Stomach (tissue), 9 donors: ENCODE data around the gene ATXN10. TPM values are rescaled to one million over a fixed set of nuclear protein-coding genes. Genes with fewer than 3 reads are reported as not detected.

ENCODE experiments used
- DNase-seq, 2 donors: peaks; one replicate each; pipeline versions ENCODE4 v3.0.0 to v3.0.0-alpha.2; 2013 to 2019
- H3K27ac ChIP-seq, 5 donors: fragments of 200-600 bp in 4 of 5; sonication (generic) in 4 of 5; one replicate each; pipeline ENCODE4 v1.5.1; 2013 to 2019; ENCODE audit warnings: mild to moderate bottlenecking in 1 of 5, moderate library complexity in 1 of 5
- H3K27me3 ChIP-seq, 3 donors: fragments of 200-600 bp; sonication (generic); one replicate each; pipeline ENCODE4 v1.5.1; 2017 to 2019; ENCODE audit warnings: mixed run types in 1 of 3
- H3K36me3 ChIP-seq, 4 donors: fragments of 200-600 bp; sonication (generic); 1 replicate in 3 of 4; 2 replicates in 1 of 4; pipeline ENCODE4 v1.5.1; 2016 to 2019
- H3K4me1 ChIP-seq, 4 donors: fragments of 200-600 bp; sonication (generic); one replicate each; pipeline ENCODE4 v1.5.1; 2016 to 2019
- H3K4me3 ChIP-seq, 4 donors: fragments of 200-600 bp; sonication (generic) in 3 of 4; one replicate each; pipeline ENCODE4 v1.5.1; 2016 to 2019; ENCODE audit warnings: mild to moderate bottlenecking in 1 of 4
- H3K9me3 ChIP-seq, 4 donors: fragments of 200-600 bp; sonication (generic); one replicate each; pipeline ENCODE4 v1.5.1; 2016 to 2019
- CTCF ChIP-seq, 7 experiments: fragments of 450-650 bp in 4 of 7; fragments of 200-600 bp in 3 of 7; sonication (generic) in 3 of 7; IDR thresholded peaks; one replicate each; pipeline ENCODE4 v1.5.1; 2016 to 2019; ENCODE audit warnings: antibody characterized with exemption in 7 of 7, control low read depth in 2 of 7, mild to moderate bottlenecking in 1 of 7
- EP300 ChIP-seq: sonication (generic); formaldehyde crosslinking; IDR thresholded peaks from one replicate; pipeline ENCODE4 v1.6.1; 2017; ENCODE audit warnings: antibody characterized with exemption
- POLR2A ChIP-seq, 4 donors: fragments of 450-650 bp; IDR thresholded peaks; one replicate each; pipeline ENCODE4 v1.6.1; 2016; ENCODE audit warnings: antibody characterized with exemption in 4 of 4, control low read depth in 2 of 4, mild to moderate bottlenecking in 1 of 4, moderate library complexity in 1 of 4
- POLR2AphosphoS5 ChIP-seq, 3 donors: sonication (generic); formaldehyde crosslinking; IDR thresholded peaks; one replicate each; pipeline ENCODE4 v1.6.1; 2016; ENCODE audit warnings: antibody characterized with exemption in 3 of 3
- WGBS, 5 donors: extraction: QIAGEN DNeasy Blood & Tissue Kit in 3 of 5; methylation state at CpG; one replicate each; pipeline versions ENCODE4 v1.1.5 to v1.1.7; 2013 to 2018; 5-methylcytosine and 5-hydroxymethylcytosine counted together
- intact Hi-C: fragments of 100-400 bp; cut with DNase I; formaldehyde crosslinking; loops from one replicate; pipeline ENCODE4 v1.15.1; 2023; ENCODE audit warnings: low total_unique reads
- polyA plus RNA-seq, 3 donors: library from polyadenylated mRNA; stranded (reverse); fragments of 200-250 nt; gene quantifications; one replicate each; pipeline ENCODE4 v1.2.3, GENCODE V29; 2013
- total RNA-seq, 5 donors: library from RNA; depleted of rRNA; stranded (reverse); fragments of >200 nt; gene quantifications; one replicate each; pipeline versions ENCODE4 v1.1.0 to v1.2.3, GENCODE V29; 2014 to 2016
- donor health status: healthy with polysubstance abuse.
- donor health status: Bipolar disorder and iron deficiency.
- donor health status: healthy.

Gene ATXN10
- total and polyA plus RNA-seq, 8 donors = 36.5 to 171 (median 89.4) TPM

- H3K27ac ChIP-seq = no peak overlapping the region
- no peaks in the 10 kb centered on the region for H3K27me3 ChIP-seq
- no peak overlapping the region for H3K4me3 ChIP-seq
- WGBS, 5 donors = 86 to 92% (median 91%) methylated on average over 6 of the region's 6 CpGs
- intact Hi-C loops = no loop called here
- DNase-seq = no peak
- no peaks in the 10 kb centered on the region for H3K9me3 ChIP-seq
- TF ChIP-seq EP300 = no peak
- TF ChIP-seq POLR2AphosphoS5 (IDR thresholded peaks at IDR 0.05) = no peak
- no peak for TF ChIP-seq POLR2A (IDR thresholded peaks at IDR 0.05)
- no peak for TF ChIP-seq CTCF (IDR thresholded peaks at IDR 0.05)
- H3K4me1 ChIP-seq = peaks cover 5 to 34% (median 20%) of the 10 kb centered on the region in 4 donors
- peaks cover 0 to 5% (median 0%) of the 10 kb centered on the region in 4 donors for H3K36me3 ChIP-seq
Measured at GRCh38 chr22:45783690-45784089, 112.1 kb downstream of the ATXN10 start.

DNA sequence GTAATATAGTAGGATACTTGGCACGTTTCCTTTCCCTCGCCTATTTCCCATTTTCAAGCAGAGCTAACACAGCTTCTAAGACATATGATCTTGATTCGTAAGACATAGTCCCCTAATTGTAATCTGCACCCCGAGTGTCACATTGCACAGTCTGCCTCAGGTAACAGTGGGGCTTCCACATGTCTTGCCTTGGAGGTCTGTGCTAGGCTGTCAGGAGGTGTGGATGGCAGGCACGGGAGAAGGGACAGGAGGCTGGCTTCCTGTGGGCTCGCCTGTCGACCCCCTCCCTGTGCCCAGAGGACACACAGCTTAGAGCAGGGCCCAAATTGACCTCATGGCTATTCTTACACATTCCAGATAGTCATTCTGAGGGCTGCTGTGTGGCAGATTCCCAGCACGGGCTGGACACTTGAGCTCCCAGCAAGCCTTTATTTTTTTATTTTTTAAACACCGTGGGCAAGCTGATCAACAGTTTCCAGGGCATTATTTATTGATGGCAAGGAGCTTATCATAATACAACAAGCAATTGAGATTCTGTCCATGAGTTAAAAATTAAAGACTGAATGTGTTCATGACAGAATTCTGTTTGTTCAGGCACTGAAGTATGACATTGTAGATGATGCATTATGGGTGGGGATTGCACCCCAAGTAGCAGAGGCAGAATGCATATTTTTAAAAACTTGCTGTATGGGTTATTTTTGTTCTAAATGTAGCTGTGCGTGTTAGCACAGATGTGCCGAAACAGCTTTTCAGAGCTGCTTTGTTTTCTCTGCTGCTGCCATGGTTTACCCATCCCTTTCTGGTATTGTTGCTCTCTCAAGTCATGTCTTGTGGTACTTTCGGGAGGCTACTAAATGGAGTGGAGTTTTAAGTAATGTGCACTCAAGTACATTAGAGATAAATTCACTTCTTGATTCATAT lies 113.0 kb downstream of the ATXN10 start:
- DNase-seq = no peak
- H3K27me3 ChIP-seq = no peaks in the 10 kb centered on the region
- no peak overlapping the region for H3K4me3 ChIP-seq
- H3K9me3 ChIP-seq = no peaks in the 10 kb centered on the region
- TF ChIP-seq POLR2AphosphoS5 (IDR thresholded peaks at IDR 0.05) = no peak
- TF ChIP-seq EP300 = no peak
- TF ChIP-seq POLR2A (IDR thresholded peaks at IDR 0.05) = no peak
- TF ChIP-seq CTCF (IDR thresholded peaks at IDR 0.05) = no peak
- H3K36me3 ChIP-seq = no peaks in the 10 kb centered on the region
- H3K27ac ChIP-seq = no peak overlapping the region
- intact Hi-C loops = no loop called here
- H3K4me1 ChIP-seq = peaks cover 5 to 34% (median 20%) of the 10 kb centered on the region in 4 donors
- 76 to 88% (median 84%) methylated on average over 12 of the region's 12 CpGs for WGBS, 5 donors

GRCh38 chr22:45785458-45785857 lies 113.8 kb downstream of the ATXN10 start:
- no peak for DNase-seq
- Histone ChIP-seq H3K4me3 (no peak overlapping the region), H3K4me1 (peaks cover 5 to 34% (median 20%) of the 10 kb centered on the region in 4 donors), H3K27me3 (no peaks in the 10 kb centered on the region), H3K36me3 (no peaks in the 10 kb centered on the region), H3K27ac (no peak overlapping the region), H3K9me3 (no peaks in the 10 kb centered on the region)
- 72 to 90% (median 85%) methylated on average over 8 of the region's 8 CpGs for WGBS, 5 donors
- TF ChIP-seq POLR2A (IDR thresholded peaks at IDR 0.05) (no peak), POLR2AphosphoS5 (IDR thresholded peaks at IDR 0.05) (peak in 1 of 3 donors; percentile 6)
- intact Hi-C loops = no loop called here

GRCh38 chr22:45786726-45787125 lies 115.1 kb downstream of the ATXN10 start:
- no peak for DNase-seq
- no peaks in the 10 kb centered on the region for H3K27me3 ChIP-seq
- WGBS, 5 donors = 44 to 77% (median 74%) methylated on average over 2 of the region's 2 CpGs
- H3K27ac ChIP-seq = no peak overlapping the region
- H3K4me3 ChIP-seq = no peak overlapping the region
- intact Hi-C loops = no loop called here
- no peaks in the 10 kb centered on the region for H3K36me3 ChIP-seq
- H3K9me3 ChIP-seq = no peaks in the 10 kb centered on the region
- TF ChIP-seq POLR2A (IDR thresholded peaks at IDR 0.05) (no peak), CTCF (IDR thresholded peaks at IDR 0.05) (no peak), EP300 (no peak), POLR2AphosphoS5 (IDR thresholded peaks at IDR 0.05) (no peak)
- H3K4me1 ChIP-seq = peaks cover 5 to 34% (median 20%) of the 10 kb centered on the region in 4 donors

DNA sequence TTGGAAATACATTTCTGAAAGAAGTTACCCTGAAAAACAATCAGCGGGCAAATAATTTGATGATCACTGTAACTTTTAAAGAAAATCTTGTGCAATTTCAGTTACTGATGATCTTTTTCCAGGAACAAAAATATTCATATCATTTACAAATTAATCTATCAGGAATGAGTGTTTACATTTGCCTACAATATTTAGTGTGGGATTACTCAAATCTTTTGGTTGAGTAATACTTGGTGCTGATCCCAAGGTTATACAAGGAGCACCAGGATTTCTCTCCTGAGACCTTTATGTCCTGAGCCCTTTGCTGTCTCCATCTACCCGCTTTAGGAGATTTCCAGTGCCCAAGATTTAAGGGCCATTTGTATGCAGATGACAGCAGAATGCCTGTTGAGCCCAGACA lies 116.1 kb downstream of the ATXN10 start:
- no peaks in the 10 kb centered on the region for H3K27me3 ChIP-seq
- H3K4me3 ChIP-seq = no peak overlapping the region
- no peak overlapping the region for H3K27ac ChIP-seq
- H3K36me3 ChIP-seq = peaks cover 0 to 6% (median 0%) of the 10 kb centered on the region in 4 donors
- H3K9me3 ChIP-seq = no peaks in the 10 kb centered on the region
- 73 to 93% (median 89%) methylated on average over 2 of the region's 2 CpGs for WGBS, 5 donors
- H3K4me1 ChIP-seq = peaks cover 5 to 33% (median 20%) of the 10 kb centered on the region in 4 donors
- intact Hi-C loops = no loop called here
- DNase-seq = no peak
- TF ChIP-seq POLR2AphosphoS5 (IDR thresholded peaks at IDR 0.05) (no peak), EP300 (no peak), CTCF (IDR thresholded peaks at IDR 0.05) (no peak), POLR2A (IDR thresholded peaks at IDR 0.05) (no peak)
